ENCODE data around the gene RALGPS1. TPM values are rescaled to one million over a fixed set of nuclear protein-coding genes. Genes with fewer than 3 reads are reported as not detected.
A peak's percentile ranks its signal among the peaks of the same experiment; 100 is the strongest.

The RALGPS1 gene
- total RNA-seq, 1 donor from 2014 or later: 86.6 TPM

GRCh38 chr9:127081250-127082185 is 166.9 kb downstream of the RALGPS1 start:
- no peak for DNase-seq

DNA sequence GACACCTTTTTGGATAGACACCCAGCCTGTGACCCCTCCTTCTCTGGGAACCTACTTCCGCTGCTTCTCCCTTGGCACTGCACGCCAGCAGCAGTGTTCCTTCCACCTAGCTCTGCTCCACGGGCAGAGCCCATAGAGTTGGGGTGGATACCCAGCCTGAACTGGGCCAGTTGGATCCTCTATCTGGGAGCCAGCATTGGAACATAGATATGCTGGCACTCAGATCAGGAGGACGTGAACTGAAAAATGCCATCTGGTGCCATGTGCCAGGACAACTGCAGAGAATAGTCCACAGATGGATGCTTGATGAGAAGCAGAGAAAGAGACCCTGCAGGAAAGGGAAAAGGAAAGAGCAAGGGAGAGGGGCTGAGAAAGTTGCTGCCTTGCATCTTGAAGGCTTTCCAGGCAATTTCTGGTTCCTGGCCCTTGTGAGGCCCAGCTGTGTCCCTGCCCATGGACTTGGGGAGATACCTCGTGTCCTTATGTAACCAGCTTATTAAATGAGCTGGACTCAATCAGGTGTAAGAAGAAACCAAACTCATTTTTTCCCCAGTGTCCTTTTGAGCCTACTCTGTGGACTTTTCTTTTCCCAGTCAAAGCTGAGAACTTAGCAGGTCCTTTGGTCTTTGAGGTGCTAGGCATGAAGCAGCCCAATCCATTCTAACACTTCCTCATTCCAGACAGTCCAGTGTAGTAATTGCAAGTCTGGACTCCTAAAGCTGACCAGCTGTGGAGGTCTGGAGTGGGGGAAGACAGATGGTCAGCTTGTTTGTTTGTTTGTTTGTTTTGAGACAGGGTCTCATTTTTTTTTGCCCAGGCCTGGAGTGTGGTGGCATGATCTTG is 168.8 kb downstream of the RALGPS1 start:
- no peak for DNase-seq

GRCh38 chr9:127084076-127085039 is 169.8 kb downstream of the RALGPS1 start:
- no peak for DNase-seq

DNA sequence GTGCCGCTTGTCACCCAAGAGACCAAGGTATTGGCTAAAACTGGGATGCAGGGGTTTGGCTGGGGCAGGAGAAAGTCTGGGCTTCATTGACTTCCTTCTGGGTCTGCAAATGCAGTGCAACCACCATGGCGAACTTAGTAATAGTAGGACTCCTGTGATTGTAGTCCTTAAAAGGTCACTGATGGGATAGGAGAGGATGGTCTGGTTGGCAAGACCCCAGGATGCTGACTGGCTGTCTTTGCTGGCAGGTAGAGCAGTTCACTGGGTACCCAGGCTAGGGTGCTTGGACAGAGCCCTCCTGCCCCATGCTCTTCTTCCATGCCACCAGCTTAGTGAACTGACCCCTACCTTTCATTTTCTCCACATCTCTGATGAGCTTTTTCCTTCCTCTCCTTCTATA is 170.6 kb downstream of the RALGPS1 start:
- DNase-seq: no peak

GRCh38 chr9:127086771-127087170 is 172.2 kb downstream of the RALGPS1 start:
- no peak for DNase-seq

DNA sequence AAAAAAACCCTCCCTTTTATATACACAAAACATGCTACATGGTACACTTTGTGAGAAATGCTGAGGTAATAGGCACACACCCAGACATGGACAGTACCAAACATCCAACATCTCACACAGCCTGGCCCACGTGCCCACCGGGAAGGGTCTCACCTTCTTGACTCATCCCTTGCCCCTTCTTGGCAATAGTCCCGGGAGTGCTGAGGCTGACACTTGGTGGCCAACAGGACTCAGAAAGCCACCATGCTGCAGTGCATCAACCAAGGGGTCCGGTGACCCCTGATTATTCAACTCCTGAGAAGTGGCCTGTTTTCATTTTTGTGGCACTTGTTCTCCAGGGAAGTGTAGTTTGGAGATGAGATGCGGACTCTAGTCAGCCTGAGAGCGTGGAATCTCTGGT is 172.8 kb downstream of the RALGPS1 start:
- DNase-seq: no peak

DNA sequence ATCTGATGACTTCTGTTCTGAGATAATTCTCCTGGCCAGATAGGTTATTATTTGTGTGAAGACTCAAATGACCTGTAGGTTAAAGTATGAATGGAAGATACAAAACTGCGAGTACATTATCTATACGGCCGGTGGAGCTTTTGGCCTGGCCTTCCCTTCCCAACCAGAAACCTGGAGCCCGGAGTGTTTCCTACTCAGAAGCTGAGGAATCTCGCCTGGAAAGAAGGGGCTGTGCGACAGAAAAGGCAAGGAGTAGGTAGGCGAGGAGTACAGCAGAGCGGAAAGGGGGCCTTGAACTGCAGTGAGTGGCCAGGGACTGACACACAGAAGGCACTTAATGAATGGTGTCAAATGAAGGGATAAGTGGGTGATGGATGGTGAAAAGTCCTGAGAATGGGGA is 173.3 kb downstream of the RALGPS1 start:
- DNase-seq: no peak

- DNase-seq: no peak
These were observed 174.4 kb downstream of the RALGPS1 start for GRCh38 chr9:127088724-127089615.

- DNase-seq: no peak
These were observed 175.1 kb downstream of the RALGPS1 start for GRCh38 chr9:127089631-127090081.

GRCh38 chr9:127090341-127090985 is 175.9 kb downstream of the RALGPS1 start:
- DNase-seq: no peak

DNA sequence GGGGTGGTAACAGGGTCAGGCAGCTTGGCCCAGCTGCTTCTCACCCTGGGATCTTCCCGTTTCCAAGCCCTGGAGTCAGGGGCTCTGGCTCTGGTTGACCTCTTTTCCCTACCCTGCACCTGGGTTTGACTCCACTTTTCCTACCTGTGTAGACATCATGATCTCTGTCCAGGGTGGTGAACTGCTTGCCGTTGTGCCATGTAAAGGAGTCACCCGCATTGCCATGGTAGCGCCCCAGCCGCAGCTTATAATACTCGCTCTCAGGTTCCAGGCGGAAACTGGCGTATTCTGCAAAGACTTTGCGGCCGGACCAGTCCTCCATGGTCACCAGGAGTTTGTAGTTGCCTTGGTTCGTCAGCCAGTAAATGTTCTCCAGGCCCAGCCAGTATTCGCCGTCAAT is 176.9 kb downstream of the RALGPS1 start:
- no peak for DNase-seq

GRCh38 chr9:127092041-127092608 is 177.5 kb downstream of the RALGPS1 start:
- DNase-seq: no peak

GRCh38 chr9:127093319-127094020 is 178.9 kb downstream of the RALGPS1 start:
- no peak for DNase-seq

DNA sequence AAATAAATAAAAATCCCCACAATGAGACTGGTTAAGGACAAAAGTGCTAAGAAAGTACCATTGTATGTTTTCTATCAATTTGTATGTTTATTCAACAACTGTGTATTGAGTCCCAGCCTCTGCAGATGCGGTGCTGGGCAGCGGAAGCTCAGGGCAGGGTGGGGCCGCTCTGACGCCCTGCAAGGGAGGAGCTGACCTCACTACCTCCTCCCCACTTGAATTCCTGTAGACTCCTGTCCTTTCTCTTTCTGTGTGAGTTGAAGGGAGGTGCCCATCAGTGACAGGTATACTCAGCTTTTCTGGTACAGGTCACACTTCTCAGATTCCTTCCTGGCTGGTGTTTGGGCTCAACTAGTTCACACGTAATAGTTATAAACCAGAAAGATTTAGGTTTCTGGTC is 180.8 kb downstream of the RALGPS1 start:
- no peak for DNase-seq

DNA sequence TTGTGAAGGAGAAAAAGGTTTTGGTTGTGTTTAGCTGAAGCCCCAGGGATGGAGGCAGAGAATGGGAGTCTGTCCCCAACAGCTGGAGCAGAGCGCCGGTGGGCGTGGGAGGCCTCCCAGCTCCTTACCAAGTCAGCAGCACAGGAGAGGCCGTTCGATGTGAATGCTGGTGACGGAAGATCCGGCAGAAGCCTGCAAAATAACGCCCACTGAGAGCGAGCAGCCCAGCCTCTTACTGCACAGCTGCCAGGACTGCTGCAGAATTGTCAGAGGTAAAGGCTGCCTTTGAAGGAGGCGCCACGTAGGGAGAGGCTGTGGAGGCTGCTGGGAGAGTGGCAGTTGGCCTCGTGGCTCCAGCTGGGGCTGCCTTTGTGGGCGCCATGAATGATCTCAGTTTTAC is 181.6 kb downstream of the RALGPS1 start:
- peak; percentile 65 for DNase-seq

GRCh38 chr9:127097683-127098082 is 183.1 kb downstream of the RALGPS1 start:
- no peak for DNase-seq

DNA sequence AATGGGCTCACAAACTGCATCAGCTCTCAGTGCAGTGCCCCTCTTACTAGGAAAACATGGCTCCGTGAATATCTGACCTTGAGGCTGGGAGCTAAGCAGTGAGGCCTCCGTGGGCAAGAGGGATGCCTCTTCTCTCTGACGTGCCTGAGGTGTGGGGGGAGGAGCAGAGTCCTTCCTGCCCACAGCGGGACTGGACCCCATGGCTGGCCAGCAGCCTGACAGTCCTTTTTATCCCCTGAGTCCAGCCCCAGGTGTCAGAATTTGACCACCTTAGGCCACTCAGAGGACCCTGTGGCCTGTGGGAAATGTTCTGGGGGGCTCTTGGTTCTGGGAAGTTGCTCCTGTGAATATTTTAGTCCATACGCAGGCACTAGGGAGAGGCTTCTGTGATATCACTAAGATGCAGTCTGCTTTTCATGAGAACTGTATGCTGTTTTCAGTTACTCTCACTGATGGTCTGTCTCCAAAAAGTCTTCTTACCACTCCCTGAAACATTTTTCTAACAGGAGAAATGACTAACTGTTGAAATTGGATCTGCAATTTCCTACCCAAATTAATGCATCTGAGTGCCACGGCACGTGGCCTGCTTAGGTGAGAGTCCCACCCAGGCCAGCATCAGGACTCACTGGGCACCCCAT is 184.5 kb downstream of the RALGPS1 start:
- DNase-seq: no peak

- DNase-seq: no peak
These were observed 185.1 kb downstream of the RALGPS1 start for GRCh38 chr9:127099664-127100063.

DNA sequence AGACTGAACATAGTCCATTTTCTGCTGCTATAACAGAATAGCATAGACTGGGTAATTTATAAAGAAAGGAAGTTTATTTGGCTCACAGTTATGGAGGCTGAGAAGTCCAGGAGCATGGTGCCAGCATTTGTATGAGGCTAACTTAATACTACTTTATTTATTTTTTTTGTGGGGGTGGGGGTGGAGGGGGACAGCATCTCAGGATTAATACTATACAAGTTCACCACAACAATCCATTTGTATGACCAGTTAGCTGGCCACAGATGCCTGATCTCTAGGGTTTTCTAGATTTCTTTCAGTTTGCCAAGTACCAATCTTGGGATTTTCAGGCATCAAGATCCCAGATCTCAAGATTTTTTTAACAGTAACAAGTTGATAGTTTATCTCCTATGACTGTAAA is 187.6 kb downstream of the RALGPS1 start:
- no peak for DNase-seq
